HepG2 (cell line): ENCODE measurements around the gene TMEM174. TPM values are rescaled to one million over a fixed set of nuclear protein-coding genes. Genes with fewer than 3 reads are reported as not detected.

Experiments used
- FOXA1 ChIP-seq, 2 experiments: fragments of 450-650 bp in 1 of 2; sonication (generic) in 1 of 2; formaldehyde crosslinking in 1 of 2; IDR thresholded peaks; 2 replicates each; pipeline versions ENCODE4 v1.4.0 to v1.6.1; 2016 to 2020; ENCODE audit warnings: missing genetic modification reagents in 1 of 2
- JUN ChIP-seq: sonication (generic); formaldehyde crosslinking; IDR thresholded peaks from 2 replicates; pipeline ENCODE4 v1.4.0; 2020; ENCODE audit warnings: mild to moderate bottlenecking, missing genetic modification reagents
- KLF13 ChIP-seq: sonication (generic); formaldehyde crosslinking; IDR thresholded peaks from 2 replicates; pipeline ENCODE4 v1.4.0; 2020; ENCODE audit warnings: mild to moderate bottlenecking, missing genetic modification reagents
- RERE ChIP-seq: IDR thresholded peaks from 2 replicates; pipeline ENCODE4 v1.6.1; 2016; ENCODE audit warnings: low read depth, missing genetic modification reagents, missing compliant biosample characterization
- SATB2 ChIP-seq: sonication (generic); formaldehyde crosslinking; IDR thresholded peaks from 2 replicates; pipeline ENCODE4 v1.5.0; 2020; ENCODE audit warnings: missing genetic modification reagents
- SP2 ChIP-seq: sonication (generic); formaldehyde crosslinking; IDR thresholded peaks from 2 replicates; pipeline ENCODE4 v1.5.1; 2020; ENCODE audit warnings: mild to moderate bottlenecking, missing genetic modification reagents
- SRF ChIP-seq: IDR thresholded peaks from 2 replicates; pipeline ENCODE4 v1.6.1; 2011; ENCODE audit warnings: mild to moderate bottlenecking, low read depth, low read length, moderate library complexity
- XBP1 ChIP-seq: sonication (generic); formaldehyde crosslinking; IDR thresholded peaks from 2 replicates; pipeline ENCODE4 v1.5.0; 2020; ENCODE audit warnings: missing genetic modification reagents
- ZNF382 ChIP-seq: sonication (generic); formaldehyde crosslinking; IDR thresholded peaks from 2 replicates; pipeline ENCODE4 v1.5.0; 2020; ENCODE audit warnings: missing genetic modification reagents, mild to moderate bottlenecking, borderline replicate concordance
- ZNF530 ChIP-seq: sonication (generic); formaldehyde crosslinking; IDR thresholded peaks from 2 replicates; pipeline ENCODE4 v1.5.0; 2020; ENCODE audit warnings: low read depth, mild to moderate bottlenecking, missing genetic modification reagents
- polyA plus RNA-seq, 8 experiments: library from polyadenylated mRNA; depleted of rRNA in 3 of 8; stranded (reverse) in 7 of 8; unstranded in 1 of 8; fragments of >200 nt; fragmentation: Illumina TruSeq in 4 of 8; extraction: Trizol in 4 of 8; gene quantifications; 2 replicates each; pipeline versions ENCODE4 v1.2.1 to v1.2.3, GENCODE V29; 2011 to 2016; ENCODE audit warnings: low read depth in 4 of 8, missing spikeins in 1 of 8, mixed read lengths in 1 of 8; ENCODE audit not compliant: insufficient read depth in 1 of 8
- total RNA-seq, 5 experiments: library from RNA; depleted of rRNA; stranded (reverse); fragments of >200 nt; fragmentation: Illumina TruSeq; extraction: Trizol; gene quantifications; 2 replicates each; pipeline ENCODE4 v1.2.3, GENCODE V29; 2016; ENCODE audit warnings: low read depth in 1 of 5
- TF ChIP-seq, protein P1 (sequence below), 2 experiments: IDR thresholded peaks; 2 replicates each; pipeline ENCODE4 v1.6.1; 2011 to 2012; ENCODE audit warnings: low read length in 2 of 2, borderline replicate concordance in 1 of 2, low read depth in 1 of 2, mild to moderate bottlenecking in 1 of 2, moderate library complexity in 1 of 2
- TF ChIP-seq, protein P2 (sequence below): sonication (generic); formaldehyde crosslinking; IDR thresholded peaks from 2 replicates; pipeline ENCODE4 v1.9.0; 2022; ENCODE audit warnings: low read depth, missing genetic modification reagents

TMEM174 gene
- total and polyA plus RNA-seq, 2 of the 13 experiments (the other 11 are each of a cell fraction or from before 2014, with no cell fraction given) = not detected

GRCh38 chr5:73215891-73216610 is 43.1 kb downstream of the TMEM174 start (continued):
- peak; percentile 56; the same call in 1 of the 2 replicates for TF ChIP-seq KLF13 (CRISPR knock-in tag)
- TF ChIP-seq, protein P1, sequence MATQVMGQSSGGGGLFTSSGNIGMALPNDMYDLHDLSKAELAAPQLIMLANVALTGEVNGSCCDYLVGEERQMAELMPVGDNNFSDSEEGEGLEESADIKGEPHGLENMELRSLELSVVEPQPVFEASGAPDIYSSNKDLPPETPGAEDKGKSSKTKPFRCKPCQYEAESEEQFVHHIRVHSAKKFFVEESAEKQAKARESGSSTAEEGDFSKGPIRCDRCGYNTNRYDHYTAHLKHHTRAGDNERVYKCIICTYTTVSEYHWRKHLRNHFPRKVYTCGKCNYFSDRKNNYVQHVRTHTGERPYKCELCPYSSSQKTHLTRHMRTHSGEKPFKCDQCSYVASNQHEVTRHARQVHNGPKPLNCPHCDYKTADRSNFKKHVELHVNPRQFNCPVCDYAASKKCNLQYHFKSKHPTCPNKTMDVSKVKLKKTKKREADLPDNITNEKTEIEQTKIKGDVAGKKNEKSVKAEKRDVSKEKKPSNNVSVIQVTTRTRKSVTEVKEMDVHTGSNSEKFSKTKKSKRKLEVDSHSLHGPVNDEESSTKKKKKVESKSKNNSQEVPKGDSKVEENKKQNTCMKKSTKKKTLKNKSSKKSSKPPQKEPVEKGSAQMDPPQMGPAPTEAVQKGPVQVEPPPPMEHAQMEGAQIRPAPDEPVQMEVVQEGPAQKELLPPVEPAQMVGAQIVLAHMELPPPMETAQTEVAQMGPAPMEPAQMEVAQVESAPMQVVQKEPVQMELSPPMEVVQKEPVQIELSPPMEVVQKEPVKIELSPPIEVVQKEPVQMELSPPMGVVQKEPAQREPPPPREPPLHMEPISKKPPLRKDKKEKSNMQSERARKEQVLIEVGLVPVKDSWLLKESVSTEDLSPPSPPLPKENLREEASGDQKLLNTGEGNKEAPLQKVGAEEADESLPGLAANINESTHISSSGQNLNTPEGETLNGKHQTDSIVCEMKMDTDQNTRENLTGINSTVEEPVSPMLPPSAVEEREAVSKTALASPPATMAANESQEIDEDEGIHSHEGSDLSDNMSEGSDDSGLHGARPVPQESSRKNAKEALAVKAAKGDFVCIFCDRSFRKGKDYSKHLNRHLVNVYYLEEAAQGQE (IDR thresholded peaks at IDR 0.05; ENCODE audit: borderline replicate concordance in 1 of 2, low read depth in 1 of 2, low read length in 2 of 2) = no peak
- no peak for TF ChIP-seq RERE (CRISPR knock-in tag)
- 0 out of 2 replicates have a peak, but pooled peaks have one; percentile 50 for TF ChIP-seq ZNF530
- no peak for TF ChIP-seq SP2 (CRISPR knock-in tag)
- 0 out of 2 replicates have a peak, but pooled peaks have one; percentile 29 for TF ChIP-seq JUN
- no peak for TF ChIP-seq SRF
- TF ChIP-seq, protein P2, sequence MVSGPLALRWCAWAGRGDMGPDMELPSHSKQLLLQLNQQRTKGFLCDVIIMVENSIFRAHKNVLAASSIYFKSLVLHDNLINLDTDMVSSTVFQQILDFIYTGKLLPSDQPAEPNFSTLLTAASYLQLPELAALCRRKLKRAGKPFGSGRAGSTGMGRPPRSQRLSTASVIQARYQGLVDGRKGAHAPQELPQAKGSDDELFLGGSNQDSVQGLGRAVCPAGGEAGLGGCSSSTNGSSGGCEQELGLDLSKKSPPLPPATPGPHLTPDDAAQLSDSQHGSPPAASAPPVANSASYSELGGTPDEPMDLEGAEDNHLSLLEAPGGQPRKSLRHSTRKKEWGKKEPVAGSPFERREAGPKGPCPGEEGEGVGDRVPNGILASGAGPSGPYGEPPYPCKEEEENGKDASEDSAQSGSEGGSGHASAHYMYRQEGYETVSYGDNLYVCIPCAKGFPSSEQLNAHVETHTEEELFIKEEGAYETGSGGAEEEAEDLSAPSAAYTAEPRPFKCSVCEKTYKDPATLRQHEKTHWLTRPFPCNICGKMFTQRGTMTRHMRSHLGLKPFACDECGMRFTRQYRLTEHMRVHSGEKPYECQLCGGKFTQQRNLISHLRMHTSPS (CRISPR knock-in tag) = no peak
- no peak for TF ChIP-seq ZNF382 (CRISPR knock-in tag)
- TF ChIP-seq XBP1 (CRISPR knock-in tag) = no peak
- no peak for TF ChIP-seq SATB2 (CRISPR knock-in tag)
- TF ChIP-seq FOXA1 (IDR thresholded peaks at IDR 0.05) = no peak
- TF ChIP-seq FOXA1 (CRISPR knock-in tag; IDR thresholded peaks at IDR 0.05) = no peak
